ENCODE data around the gene PITPNM3.

Gene PITPNM3

DNA sequence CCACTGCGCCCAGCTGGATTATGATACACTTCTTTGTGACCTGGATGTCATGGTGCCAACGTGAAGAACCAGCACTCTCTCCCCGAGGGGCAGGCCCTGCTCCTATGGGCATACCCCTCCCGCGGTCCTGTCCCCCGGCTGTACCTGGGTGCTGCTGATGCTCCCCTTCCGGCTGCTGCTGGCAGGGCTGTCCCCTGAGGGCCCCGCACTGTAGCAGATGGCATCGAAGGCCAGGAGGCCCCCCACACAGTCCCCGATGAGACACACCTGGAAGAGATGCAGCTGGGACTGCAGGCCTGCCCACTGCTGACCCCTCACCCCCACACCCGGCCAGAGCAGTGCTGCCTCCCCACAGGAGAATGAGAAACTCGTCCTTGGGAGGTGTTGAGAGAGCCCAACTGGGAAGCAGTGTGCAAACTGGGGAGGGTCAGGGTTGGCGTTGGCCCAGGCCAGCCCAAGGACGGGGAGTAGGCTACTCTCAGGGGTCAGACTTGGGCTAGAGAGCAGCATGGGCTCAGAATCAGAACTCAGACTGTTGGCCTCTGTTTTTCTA is 78.4 kb downstream of the PITPNM3 start:
- no peak for DNase-seq

DNA sequence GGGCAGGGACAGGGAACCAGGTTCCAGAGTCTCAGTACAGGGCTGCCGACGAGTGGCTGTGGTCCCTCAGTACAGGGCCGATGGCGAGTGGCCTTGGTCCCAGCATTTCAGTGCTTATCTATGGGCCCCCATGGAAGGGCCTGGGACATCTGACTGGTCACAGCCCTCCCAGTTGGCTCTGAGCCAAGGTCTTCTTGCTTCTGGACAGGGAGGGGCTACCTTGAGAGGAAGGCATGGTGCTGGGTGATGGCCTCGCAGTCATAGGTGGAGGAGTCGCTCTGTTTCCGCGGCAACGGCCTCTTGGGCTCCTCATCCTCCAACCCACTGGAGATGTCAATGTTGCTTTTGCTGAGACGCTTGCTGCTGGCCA is 79.6 kb downstream of the PITPNM3 start:
- DNase-seq: no peak

DNA sequence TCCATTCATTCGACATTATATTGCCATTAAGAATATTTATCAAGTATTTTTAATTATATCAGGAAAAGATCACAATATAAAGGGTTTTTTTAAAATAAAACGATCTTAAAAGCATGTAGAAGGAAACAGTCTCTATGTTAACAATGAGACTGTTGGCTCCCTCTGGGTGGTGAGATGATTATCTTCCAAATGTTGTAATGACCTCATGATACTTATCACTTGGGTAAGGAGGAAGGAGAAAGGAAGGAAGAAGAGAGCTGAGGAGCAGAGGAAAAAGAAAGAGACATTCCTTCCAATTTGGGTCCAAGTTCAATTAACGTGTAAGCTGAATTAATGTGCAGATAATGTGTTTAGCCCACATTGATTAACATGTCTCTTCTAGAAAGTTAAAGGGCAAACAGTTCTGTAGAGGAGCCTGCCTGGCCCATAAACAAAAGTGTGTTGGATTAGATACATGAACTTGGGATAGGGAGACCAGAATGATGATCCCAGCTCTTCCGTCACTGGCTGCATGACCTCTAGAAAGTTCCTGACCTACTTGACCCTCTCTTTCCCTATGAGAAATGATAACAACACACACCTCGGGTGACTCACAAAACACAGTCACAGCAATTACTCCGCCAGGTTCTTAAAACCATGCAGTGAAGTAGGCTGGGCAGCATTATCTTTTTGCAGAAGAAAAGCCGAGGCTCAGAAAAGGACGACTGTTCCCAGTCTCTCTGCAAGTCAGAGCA is 80.1 kb downstream of the PITPNM3 start:
- DNase-seq: no peak

DNA sequence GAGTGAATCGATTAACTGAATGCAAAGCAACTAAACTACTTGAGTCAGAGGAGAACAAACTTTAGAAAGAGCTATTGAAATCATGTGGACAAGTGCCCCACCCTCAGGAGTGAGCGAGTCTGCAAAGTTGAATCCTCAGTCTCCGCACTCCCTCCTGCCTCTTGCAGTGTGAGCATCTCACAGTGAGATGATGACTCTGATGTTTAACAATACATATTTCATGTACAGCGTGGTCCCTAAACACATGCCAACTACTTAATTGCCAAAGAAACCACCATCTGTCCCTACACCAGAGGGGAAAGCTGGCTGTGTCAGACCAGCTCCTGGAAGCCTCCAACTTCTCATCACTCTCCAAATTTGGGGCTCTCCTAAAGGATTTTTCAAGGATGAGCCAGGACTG is 80.9 kb downstream of the PITPNM3 start:
- DNase-seq: no peak

DNA sequence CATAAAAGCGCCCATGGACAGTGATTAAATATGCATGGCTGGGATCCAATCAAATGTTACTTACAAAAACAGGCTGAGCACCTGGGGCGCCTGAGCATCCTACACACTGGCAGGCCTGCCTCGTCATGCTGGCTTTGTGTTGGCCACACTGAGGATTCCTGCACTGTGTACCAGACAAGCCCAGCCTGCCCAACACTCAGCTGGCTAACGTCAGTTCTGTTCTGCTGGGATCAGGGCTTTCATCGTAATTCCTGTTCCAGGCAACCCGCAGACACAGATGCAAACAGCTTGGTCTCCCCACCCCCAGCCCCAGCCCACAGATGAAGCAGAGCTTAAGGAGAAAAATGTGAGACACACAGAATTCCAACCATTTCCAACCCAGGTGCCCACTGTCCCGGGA is 81.4 kb downstream of the PITPNM3 start:
- DNase-seq: no peak

DNA sequence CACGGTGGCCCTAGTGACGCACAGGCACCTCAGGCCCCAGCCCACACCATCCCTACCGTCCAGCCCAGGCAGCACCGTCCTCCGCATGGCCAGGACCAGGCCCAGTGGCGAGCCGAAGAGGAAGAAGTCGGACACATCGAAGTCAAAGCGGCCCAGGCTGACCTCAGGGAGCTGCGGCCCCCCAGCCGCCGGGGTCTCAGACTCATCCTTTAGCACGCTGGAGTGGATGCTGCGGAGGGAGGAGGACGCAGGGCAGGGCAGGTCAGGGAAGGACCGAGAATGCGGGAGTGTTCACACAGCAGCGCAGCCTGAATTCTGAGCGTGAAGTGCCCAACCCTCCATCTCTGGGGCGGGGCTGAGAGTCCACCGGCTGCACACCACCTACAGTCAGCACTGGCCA is 82.0 kb downstream of the PITPNM3 start:
- DNase-seq: no peak

DNA sequence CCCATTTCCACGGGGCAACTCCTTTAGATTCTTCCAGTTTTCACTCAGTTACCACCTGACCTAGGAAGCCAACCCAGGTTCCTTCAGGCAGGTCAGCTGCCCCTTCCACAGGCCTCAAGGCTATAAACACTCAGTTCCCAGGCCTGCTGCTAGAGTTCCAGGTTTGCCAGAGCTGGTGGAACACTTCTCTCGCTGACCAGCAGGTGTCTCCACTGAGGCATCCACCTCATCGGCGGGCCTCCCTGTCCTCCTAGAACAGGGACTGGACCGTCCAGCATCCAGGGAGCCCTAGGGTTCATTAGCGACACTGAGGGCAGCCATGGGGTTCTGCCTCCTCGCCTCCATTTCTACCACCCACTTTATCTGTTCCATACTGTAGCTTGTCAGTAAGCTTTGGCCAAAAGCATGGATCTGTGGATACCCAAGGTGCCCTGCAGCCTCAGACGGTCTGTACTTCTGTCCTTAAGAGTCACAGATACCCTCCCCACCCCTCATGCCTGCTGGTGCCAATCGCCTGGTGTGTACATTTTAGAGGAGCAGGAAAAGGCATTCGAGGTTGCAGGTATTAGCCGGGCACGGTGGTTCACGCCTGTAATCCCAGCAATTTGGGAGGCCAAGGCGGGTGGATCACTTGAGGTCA is 83.1 kb downstream of the PITPNM3 start:
- peak; percentile 68 for DNase-seq

DNA sequence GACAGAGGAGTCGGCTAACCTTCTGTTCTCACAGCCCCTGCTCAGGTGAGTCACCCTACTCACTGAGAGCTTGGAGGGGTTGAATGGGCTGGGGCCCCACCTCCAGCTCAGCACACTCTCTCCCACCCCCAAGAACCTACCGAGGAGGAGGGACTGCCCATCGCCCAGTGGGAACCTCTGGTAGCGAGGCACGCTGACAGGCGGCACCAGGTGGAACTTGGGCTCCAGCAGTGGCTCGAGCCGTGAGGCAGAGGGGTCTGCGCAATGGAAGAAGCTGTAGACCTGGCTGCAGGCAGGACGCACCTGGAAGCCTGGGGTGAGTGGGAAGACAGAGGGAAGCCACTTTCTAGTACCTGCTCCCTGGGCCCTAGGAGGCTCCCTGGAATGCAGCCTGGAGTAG is 83.8 kb downstream of the PITPNM3 start:
- DNase-seq: no peak

DNA sequence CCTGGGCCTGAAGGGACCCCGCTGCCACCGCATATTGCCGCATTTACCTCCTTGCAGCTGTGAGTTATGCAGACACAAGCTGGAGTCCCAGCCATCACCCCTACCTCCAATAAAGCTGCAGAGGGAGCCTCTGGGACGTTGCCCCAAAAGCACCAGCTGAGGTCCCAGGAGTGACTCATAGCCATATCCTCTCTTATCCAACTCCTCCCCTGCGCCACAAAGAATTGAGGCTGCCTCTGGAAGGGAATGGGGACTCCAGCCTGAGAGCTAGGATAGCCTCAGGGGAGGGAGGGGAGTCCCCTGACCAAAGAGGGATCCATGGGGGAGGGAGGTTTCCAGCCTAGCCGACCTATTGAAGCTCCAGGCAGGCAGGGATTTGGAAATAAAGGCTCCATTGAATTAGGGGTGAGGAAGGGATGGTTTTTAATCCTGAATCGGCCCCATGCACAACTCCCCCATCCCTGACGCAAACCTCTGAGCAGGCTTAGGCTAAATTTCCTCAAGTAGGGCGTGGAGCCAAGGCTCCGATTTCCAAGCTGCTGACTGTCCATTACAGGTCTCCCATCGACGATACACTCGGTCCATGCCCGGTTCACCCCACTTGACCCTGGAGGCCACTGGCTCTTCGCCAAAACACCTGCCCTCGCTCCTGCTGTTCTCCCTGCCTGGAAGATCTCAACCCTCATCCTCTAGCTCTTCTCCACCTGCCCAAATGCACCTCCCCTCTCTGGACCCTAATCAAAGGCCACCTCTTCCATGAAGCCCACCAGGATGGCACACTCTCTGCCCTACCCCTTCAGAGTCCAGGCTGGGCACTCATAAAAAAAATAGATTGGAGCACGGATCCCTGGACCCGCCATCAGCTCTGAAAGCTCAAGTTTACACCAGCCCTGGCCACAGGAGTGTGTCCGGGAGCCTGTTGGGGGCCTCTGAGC is 84.6 kb downstream of the PITPNM3 start:
- no peak for DNase-seq

DNA sequence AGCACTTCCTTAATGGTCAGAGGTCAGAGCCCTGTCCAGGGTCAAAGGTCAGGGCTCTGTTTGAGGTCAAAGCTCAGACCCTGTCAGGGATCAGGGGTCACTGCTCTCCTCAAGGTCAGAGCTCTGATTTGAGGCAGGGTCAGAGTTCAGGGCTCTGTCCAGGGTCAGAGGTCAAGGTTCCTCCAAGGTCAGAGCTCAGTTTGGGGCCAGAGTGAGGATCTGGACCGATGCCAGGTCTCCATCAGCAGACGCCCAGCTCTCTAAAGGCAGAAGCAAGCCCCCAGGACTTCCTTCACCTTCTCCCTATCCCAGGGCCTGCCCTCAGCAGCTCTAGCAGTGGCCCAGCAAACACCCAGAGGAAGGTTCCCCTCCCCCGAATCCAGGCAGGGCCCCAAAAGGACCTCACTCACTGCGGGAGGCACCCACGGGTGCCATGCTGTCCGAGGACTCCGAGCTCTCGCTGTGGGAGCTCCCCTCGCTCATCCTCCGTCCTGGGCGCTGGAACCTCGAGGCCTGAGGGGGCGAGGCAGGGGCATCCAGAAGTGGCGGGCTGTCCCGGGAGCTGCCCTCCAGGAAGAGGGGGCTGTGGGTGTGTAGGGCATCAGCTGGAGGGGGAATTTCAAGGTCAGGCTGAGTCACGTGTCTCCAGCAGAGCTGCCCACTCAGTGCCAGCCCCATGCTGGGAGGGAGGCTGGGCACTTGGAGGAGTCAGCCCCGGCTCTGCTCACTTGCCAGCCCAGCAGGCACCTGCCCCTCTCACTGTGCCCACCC is 85.4 kb downstream of the PITPNM3 start:
- DNase-seq: no peak

DNA sequence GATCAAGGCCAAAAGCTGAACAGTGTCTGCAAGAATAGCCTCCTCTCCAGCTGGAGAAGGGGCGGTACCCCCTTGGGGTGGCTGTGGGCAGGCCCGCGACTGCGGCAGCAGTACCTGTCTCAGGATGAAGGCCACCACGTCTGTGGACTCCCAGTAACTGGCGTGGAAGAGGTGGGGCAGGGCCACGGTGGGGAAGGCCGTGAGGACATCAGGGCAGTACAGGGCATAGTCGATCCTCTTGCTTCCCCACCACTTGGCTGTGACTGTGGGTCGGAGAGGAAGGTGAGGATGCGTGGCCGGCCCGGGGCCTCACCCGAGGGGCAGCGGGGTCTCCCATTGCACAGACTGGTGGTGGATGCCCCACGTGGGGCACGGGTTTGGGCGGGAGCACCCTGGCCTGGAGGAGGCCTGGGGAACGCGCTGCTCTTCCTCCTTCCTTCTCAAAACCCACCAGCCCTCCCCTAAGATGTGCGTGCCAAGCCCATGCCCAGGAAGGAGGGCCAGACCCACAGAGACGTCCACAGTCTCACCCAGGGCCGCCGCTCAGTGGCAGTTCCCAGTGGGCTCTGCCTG is 86.1 kb downstream of the PITPNM3 start:
- DNase-seq: no peak

DNA sequence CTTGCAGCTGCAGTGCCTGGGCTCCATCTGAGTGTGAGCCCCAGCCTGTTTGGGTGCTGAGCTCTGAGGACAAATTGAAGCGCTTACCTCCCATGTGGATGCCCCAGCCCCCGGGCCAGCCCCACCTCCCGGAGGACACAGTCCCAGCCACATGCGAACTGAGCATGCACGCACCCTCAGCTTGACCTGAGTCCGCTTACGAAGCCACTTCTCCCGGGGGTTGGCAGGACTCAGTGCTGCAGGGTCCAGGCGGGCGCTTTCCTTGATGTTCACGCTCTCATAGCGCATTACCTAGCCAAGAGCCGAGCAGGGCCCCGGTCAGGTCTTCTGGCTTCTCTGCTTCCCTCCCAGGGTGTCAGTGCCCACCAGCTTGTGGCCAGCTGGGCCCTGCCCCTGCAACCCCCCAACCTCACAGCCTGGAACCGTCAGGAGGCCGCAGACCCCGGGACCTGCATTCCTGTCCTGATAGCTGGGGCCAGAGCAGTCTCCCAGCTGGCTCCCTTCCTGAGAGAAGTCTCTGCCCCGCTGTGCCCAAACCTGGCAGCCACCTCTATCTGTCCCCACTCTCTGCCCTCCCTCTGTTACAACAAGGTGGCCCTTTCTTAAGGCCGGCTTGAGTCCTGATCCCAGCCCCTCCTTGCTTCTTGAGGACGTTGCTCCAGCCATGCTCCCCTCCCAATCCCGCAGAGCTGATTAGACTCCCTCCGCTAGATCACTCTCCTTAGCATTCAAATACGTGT is 88.1 kb downstream of the PITPNM3 start:
- DNase-seq: no peak

DNA sequence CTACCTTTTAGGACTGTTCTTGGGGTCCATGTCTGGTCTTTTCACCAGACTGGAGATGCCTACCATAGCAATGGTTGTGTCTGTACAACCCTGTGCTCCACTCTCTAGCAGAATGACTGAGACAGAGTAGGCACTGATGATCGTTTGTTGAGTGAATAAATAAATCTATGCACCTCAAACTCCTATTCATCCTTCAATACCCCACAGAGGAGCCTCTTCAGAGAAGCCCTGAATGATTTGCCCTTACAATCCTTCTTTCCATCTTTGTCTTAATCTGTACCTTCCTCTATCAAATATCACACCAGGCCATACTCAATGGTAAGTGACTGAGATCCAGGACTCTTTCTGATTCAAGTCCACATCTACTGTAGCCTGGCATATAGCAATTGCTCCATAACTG is 88.8 kb downstream of the PITPNM3 start:
- DNase-seq: no peak

DNA sequence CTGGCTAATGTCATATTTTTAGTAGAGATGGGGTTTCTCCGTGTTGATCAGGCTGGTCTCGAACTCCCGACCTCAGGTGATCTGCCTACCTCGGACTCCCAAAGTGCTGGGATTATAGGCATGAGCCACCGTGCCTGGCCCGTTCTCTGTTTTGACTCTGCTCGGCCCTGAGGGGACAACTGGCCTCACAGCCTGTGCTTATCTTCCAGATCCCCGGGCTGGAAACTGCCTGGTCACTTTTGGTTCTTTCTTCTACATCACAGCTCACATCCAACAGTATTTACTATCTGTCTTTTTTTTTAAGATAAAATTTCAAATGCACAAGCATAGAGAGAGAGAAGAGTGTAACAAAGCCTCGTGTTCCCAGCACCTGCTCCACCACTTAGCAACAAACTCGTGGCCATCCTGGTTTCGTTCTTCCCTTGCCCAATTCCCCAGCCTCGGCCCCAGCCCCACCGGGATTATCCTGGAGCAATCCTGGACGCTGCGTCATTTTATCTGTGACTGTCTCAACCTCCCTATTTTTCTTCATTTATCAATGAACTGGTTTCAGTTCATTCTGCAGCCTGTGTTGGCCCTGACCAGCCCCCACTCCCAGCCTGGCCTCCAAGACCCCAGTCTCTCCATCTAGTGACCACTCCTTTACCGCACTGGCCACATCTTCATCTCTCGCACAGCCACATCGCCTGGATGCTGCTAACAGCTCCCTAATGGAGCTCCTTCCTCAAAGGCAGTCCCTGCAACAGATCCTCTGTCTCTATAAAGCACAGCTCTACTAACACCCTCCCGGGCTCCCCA is 91.0 kb downstream of the PITPNM3 start:
- no peak for DNase-seq

DNA sequence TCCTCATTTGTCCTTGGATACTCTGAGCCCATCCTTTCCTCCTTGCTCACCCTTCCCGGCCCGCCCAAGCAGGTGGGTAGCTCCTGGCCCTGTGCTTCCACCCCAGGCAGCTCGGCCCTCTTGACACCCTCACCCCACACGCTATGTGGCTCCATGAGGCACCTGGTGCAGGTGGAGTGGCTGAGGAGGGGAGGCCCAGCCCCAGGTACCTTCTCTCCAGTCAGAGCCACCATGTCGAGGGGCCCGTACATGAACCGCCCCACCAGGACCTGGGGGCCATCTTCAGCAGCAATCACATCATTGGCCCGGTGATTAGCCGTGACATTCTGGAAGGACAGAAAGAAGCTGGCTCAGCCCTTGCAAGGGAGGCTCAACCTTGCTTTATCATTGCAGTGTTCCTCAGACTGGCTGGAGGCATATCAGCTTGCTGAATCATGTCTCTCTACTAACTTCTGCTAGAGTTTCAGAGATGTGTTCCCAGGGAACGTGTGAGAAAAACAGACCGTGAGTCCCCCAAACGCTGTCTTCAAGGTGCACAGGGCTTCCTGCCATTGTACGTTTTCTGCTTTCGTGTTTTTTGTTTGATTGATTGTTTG is 91.8 kb downstream of the PITPNM3 start:
- DNase-seq: no peak

DNA sequence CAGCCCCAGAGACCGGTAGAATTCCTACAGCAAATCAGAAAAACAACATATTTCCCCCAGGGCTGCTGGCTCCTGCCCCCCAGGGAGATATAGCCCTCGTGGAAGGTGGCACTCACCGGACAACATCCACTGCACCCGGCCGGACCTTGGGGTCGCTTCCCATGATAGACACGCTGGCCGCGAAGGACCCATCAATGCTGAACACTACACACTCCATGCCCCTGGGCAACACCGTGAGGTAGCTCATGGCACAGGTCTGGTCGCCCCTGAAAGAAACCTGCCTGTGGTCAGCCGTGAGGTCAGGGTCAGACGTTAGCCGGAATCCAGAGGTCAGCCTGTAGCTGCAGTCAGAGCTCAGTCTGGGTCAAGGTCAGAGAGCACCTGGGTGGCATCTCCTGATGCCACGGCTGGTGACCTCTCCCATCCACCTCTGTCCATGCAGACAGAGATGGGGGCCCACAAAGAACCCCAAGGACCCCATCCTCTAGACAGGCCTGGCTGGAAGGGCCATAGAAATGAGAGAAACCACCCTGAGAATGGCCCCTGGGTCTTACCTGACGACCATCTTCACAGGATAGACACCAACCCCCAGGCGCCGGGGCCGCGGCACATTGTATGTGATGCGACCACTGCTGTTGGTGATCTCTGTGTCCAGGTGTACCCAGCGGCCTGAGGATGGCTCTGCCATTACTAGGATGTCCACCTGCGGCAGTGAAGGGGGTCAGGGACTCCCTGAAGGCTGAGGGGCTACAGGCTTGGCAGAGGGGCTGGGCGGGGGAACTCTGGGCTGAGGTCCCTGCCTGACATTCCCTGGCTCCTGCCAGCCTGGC is 92.5 kb downstream of the PITPNM3 start:
- no peak for DNase-seq

DNA sequence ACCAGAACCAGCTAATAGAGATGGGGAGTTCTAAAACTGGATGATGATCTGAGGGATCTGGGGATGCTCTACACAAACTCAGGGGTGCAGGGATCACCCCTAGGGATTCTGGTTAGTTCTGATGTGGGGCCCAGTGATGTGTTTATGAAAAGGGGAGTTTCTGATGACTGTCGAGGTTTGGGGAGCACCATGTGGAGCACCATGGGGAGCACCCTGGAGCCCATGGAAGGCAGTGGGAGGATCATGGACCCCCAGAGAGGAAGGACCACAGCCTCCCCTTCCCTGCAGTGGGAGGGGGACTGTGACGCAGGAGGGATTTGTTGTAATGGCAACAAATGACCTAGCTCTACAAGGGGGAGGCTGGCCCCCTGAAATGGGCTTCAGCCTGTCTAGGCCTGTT is 93.7 kb downstream of the PITPNM3 start:
- no peak for DNase-seq

DNA sequence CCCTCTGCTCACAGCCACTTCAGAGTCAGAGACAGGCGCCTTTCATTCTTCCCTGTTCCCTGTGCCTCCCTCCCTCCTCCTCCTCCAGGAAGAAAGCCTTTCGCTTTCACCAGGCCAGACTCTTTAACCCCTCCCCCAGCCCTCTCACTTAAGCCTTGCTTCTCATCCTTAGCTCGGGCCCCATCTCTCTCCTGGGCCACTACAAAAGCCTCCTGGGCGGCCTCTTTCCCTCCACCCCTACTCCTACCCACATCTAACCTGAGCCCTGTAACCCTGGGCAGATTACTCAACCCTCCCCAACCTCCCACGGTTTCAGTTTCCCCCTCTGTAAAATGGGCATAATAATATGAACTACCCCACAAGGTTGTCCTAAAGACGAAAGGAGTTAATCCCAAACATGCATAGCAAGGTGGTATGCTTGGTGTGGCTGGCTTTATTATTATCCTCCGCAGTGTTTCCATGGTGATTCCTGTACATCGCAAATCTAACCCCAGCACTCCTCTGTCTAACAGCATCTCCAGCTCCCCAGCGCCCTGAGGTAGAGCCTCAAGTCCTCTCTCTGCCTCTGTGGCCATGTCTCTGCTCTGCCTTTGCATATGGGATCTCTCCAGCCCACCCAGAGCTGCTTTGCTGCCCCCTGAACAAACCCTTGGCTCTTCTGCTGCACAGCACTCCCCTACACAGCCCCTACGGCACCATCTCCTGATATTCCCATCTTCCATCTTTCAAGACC is 94.4 kb downstream of the PITPNM3 start:
- no peak for DNase-seq
